B cell (primary cell): ENCODE measurements around the gene PRKAR2A.

Source experiments
- EZH2 ChIP-seq: IDR thresholded peaks from 2 replicates; pipeline ENCODE4 v1.6.1; 2012; ENCODE audit warnings: borderline replicate concordance, low read depth, mild to moderate bottlenecking, moderate library complexity, low read length; ENCODE audit not compliant: insufficient read depth, poor library complexity, severe bottlenecking
- TF ChIP-seq, protein P1 (sequence below): fragments of 200-600 bp; IDR thresholded peaks from one replicate; pipeline ENCODE4 v1.8.0; 2022; ENCODE audit warnings: antibody characterized with exemption, mild to moderate bottlenecking

DNA sequence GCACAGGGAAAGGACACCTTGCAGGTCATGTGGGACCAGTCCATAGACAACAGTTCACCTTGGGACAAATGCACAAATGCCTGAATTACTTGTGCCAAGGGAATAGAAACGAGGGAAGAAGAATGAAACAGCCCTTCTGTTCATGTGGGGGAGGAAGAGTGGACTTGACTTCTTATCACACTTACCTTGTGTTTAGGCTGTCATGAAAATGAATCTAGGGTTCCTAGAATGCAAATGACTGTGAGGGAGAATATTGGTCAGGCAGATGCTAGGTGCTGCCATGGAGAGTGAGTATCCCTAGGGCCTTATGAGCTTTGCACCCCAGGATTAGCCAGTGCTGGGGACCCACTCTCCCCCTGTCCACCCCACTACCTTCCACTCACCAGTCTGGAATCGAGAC is 11.0 kb upstream of the PRKAR2A start:
- TF ChIP-seq, protein P1, sequence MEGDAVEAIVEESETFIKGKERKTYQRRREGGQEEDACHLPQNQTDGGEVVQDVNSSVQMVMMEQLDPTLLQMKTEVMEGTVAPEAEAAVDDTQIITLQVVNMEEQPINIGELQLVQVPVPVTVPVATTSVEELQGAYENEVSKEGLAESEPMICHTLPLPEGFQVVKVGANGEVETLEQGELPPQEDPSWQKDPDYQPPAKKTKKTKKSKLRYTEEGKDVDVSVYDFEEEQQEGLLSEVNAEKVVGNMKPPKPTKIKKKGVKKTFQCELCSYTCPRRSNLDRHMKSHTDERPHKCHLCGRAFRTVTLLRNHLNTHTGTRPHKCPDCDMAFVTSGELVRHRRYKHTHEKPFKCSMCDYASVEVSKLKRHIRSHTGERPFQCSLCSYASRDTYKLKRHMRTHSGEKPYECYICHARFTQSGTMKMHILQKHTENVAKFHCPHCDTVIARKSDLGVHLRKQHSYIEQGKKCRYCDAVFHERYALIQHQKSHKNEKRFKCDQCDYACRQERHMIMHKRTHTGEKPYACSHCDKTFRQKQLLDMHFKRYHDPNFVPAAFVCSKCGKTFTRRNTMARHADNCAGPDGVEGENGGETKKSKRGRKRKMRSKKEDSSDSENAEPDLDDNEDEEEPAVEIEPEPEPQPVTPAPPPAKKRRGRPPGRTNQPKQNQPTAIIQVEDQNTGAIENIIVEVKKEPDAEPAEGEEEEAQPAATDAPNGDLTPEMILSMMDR, result no peak
- TF ChIP-seq EZH2, result no peak
